NCI-H2227 treated with DMSO at 0.1 percent for 48 hours (cell line): ENCODE data around the gene NR1D1.

ENCODE experiments used
- DNase-seq: peaks from one replicate; lab custom pipeline; 2025; lab: John Stamatoyannopoulos, UW

The NR1D1 gene

DNA sequence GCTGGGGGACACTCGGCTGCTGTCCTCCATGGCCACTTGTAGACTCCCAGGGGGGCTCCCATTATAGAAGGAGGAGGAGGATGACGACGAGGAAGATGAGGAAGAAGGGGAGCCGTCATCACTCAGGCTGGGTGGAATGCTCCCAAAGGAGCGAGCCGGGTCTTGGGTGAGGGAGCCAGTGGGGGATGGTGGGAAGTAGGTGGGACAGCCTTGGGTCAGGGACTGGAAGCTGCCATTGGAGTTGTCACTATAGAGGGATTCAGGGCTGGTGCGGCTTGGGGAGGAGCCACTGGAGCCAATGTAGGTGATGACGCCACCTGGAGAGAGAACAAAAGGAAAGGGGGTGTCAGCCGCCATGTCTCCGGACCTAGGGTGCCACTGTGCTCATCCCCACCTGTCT is 3.3 kb downstream of the NR1D1 start:
- DNase-seq, result no peak

DNA sequence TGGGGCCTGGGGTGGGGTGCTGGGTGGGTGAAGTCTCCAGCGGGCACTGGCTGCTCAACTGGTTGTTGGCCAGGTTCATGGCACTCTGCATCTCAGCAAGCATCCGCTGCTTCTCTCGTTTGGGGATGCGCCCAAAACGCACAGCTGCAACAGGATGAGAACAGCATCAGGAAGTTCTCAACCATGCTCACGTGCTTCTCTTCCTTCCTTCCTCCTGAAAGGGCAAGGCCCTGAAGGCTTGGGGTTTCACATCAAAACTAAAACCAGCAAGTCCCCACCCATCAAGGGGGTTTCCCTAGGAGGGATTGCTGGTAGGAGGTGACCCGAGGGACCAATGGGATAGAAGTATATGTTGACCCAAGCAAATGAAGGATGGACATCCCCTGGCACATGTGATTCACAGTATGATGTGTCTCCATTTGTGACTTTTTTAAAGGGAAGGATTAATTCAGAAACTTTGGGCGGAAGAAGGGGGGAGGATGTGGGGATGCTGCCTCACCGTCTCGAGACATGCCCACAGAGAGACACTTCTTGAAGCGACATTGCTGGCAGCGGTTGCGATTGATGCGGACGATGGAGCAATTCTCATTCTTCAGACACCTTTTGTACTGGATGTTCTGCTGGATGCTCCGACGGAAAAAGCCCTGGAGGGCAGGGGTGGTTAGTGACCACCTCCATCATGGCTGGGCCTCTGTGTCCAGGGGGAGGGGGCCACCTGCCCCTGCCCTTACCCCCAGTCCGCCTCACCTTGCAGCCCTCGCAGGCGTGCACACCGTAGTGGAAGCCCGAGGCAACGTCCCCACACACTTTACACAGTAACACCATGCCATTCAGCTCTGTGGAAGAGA is 4.2 kb downstream of the NR1D1 start:
- DNase-seq, result no peak

DNA sequence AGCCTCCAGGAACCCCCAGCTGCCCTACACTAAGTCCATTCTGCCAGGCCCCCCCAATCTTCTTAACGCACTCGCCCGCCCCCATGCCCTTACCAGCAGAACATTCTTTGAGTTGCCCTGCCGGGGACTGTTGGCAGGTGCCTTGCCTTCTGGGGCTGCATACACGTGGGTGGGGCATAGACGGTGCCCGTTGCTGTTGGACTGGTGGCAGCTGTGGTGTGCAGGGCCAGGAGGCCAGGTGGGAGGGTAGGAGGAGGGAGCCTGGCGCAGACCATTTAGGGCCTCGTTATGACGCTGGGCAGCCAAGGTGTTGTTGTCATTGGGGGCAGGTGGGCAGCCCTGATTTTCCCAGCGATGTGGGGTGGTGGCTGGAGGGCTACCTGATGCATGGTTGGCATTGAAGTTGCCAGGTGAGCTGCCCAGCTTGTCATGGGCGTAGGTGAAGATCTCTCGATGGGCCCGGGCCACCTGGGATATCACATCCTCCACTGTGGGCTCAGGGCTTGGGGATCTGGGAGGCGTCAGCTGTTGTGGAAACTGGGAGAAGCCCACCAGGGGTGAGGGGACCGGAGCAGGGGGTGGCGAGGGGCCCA is 4.9 kb downstream of the NR1D1 start:
- no peak for DNase-seq

DNA sequence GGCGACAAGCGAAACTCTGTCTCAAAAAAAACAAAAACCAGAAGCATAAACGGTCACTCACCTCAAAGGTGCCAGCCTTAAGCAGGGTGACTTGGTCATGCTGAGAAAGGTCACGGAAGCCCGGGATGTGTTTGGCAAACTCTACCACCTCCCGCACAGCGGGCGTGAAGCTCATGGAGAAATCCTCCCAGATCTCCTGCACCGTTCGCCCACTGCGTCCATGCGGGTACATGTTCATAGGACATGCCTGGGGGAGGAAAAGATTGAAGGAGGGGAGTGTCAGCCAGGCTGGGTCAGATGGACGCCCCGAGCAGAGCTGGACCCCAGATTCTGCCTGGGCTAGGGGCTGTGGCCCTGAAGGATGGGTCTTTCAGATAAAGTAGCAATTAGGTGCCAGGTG is 5.5 kb downstream of the NR1D1 start:
- DNase-seq, result no peak

DNA sequence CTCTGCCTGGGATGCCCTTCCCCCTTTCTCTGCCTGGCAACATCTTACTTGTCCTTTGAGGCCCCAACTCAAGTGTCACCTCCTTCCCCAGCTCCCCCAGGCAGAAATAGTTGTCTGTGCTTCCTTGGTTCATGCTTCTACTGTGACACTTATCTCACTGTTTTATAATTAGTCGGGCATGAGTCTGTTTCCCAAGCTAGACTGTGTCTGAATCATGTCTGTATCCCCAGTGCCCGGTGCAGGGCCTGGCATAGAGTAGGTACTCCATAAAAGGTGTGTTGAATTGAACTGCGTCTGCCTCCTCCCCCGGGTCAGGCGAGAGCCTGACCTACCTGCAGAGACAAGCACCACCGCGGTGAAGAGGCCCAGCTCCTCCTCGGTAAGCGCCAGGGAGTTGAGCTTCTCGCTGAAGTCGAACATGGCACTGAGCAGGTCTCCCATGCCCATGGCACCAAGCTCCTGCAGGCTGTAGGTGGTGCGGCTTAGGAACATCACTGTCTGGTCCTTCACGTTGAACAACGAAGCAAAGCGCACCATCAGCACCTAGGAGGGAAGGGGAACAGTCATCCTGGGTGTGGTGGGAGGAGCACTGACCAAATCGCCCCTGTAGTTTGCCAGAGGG is 6.7 kb downstream of the NR1D1 start:
- no peak for DNase-seq

DNA sequence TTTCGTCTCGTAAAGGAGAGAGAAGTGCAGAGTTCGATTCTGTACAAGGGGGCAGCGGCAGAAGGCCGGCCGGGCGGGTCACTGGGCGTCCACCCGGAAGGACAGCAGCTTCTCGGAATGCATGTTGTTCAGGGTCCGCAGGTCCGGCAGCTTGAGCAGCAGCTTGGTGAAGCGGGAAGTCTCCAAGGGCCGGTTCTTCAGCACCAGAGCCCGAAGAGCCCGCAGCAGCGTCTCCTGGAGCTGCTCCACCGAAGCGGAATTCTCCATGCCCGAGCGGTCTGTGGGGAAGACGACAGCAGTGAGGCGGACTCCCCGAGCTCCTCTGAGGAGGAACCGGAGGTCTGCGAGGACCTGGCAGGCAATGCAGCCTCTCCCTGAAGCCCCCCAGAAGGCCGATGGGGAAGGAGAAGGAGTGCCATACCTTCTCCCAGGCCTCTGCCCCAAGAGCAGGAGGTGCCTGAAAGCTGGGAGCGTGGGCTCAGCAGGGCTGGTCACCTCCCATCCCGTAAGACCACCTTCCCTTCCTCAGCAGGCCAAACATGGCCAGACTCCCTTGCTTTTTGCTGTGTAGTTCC is 7.3 kb downstream of the NR1D1 start:
- no peak for DNase-seq

DNA sequence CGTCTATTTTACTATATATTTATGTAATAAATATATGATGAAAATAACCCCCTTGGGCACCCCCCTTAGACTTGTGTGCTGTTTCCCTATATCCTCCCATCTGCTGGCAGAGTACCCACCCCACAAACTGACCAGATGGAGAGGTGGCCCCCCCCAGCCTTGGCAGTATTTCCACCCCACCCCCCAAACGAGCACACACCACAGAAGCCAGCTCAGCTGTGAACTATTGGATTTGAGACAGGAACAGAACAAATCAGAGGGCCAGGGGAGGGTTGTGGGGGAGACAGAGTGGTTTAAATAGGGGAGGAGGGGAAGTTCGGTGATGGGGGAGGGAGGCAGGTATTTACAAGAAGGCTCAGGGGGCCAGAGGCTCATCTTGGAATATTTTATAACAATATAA is 7.8 kb downstream of the NR1D1 start:
- no peak for DNase-seq

DNA sequence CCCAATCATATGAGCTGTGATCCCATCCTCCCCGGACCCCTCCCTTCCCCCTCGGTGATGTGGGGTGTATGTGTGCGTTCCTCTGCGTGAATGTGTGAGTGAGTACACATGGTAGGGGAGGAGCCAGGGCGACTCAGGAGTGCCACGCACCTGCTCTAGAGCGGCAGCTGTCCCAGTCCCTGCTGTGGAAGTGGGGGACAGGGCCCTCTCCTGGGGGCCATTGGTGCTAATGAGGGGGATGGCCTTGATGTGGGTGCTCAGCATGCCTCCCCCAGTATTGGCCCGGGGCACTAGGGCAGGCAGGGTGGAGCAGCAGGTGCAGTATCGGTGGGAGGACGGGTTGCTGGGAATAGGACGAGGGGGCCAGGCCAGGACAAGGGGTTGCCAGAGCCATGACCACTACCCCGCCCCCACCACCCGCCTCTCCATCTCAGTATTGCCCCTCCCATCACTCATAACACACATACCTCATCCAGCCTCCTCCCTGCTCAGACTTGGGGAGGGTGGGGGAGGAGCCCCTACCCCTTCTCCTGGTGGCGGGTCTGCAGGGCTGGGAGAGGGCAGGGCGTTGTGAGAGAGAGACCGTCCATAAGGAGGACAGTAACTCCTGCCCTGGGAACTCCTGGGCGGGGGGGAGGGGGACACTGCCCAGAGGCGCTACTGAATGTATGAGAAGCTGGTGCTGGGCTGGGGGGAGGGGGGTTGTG is 8.5 kb downstream of the NR1D1 start:
- DNase-seq, result no peak

DNA sequence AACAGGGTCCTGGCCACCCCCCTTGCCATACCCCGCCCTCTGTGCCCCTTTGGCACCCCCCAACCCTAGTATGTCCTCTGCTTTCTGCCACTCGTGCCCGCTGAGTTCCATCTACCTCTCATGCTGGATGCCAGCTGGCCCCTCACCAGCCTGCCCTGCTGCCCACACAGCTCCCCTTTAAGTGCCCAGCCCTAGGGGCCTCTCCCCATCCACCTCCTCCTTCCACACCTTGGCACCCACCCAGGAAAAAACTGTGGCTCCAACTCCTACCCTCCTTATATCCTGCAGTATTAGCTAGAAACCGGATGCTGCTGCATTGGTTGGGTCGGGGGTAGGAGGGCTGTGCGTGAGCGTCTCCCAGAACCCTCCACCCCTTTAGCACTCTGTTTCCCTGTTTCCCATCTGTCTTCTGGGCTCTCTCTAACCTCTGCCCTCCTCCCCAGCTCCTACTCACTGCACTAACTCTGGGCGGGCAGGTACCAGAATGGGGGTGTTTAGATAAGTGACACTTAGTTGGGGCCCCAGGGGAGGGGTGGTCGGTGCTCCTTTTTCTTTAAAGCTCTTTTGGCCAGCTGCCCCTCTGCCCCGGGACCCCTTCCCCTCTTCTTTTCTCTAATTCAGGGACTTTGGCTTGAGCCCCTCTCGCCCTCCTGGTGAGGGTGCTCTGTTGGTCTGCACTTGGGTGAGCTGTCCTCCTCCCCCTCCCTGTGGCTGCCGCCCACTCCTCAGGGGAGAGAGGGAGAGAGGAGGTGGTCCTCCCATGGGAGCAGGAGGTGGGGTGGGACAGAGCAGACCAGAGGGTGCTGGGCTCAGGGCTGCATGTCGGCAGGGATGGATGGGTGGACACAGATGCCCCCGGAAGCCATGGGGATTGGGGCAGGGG is 9.9 kb downstream of the NR1D1 start:
- no peak for DNase-seq

DNA sequence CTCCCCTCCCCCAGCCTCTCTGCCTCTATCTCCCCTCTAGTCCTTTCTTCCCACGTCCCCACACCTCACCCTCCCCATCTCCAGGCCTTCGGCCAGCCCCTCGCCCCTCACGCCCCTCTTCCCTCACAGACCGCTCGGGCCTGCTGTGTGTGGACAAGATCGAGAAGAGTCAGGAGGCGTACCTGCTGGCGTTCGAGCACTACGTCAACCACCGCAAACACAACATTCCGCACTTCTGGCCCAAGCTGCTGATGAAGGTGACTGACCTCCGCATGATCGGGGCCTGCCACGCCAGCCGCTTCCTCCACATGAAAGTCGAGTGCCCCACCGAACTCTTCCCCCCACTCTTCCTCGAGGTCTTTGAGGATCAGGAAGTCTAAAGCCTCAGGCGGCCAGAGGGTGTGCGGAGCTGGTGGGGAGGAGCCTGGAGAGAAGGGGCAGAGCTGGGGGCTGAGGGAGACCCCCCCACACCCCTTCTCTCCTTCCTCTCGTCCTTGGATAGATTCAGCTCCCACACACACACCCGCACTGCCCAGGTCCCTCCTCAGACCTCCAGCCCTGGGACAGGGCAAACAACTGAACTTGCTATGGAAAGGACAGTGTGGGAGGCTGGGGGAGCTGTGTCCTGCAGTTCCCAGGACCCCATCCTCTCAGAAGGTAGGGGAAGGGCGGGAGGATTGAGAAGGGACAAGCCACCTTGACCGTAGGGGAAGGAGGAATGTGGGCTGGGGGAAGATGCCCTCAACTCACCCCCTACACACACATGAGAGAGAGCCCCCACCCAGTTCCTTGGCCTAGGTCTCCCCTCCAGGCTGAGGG is 11.1 kb downstream of the NR1D1 start:
- no peak for DNase-seq

DNA sequence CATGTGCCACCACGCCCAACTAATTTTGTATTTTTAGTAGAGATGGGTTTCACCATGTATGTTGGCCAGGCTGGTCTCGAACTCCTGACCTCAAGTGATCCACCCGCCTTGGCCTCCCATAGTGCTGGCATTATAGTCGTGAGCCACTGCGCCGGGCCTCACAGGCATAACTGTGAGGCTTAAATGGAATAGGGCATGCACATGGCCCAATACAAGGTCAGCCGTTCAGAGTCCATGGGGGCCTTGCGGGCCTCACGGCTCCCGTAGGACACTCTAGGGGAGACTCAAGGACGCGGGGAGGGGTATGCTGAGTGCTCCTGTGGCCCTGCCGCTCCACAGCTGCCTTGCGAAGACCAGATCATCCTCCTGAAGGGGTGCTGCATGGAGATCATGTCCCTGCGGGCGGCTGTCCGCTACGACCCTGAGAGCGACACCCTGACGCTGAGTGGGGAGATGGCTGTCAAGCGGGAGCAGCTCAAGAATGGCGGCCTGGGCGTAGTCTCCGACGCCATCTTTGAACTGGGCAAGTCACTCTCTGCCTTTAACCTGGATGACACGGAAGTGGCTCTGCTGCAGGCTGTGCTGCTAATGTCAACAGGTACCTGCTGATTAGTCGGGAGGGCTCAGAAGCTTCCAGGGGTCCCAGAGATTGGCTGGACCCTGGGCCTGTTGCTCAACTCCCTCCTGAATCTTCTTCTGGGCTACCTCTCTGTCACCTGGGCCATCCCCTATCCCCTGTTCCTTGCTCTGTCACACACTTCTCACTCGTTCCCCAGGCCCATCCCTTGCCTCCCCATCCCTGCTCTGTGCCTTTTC is 12.3 kb downstream of the NR1D1 start:
- DNase-seq, result no peak

DNA sequence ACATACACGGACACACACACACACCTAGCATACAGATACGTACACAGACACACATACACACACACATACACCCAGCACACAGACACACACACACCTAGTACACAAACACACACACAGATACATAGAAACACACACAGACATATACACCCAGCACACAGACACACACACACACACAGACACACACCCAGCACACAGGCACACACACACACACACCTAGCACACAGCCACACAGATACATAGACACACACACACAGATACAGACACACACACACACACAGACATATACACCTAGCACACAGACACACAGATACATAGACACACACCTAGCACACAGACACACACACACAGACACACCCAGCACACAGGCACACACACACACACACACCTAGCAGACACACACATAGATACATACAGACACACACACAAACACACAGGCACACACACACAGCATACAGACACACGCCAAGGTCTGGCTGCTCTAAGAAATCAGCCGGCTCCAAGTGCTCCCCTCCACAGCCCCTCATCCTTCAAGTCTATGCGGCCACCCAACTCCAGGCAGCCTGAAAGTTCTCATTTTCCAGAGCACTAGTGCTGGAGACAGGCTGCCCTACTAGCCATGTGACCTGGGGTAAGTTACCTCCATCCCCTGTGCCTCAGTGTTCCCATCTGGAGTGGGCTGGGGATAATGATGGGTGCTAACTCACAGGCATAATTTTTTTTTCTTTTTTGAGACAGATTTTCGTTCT is 13.2 kb downstream of the NR1D1 start:
- DNase-seq, result no peak

DNA sequence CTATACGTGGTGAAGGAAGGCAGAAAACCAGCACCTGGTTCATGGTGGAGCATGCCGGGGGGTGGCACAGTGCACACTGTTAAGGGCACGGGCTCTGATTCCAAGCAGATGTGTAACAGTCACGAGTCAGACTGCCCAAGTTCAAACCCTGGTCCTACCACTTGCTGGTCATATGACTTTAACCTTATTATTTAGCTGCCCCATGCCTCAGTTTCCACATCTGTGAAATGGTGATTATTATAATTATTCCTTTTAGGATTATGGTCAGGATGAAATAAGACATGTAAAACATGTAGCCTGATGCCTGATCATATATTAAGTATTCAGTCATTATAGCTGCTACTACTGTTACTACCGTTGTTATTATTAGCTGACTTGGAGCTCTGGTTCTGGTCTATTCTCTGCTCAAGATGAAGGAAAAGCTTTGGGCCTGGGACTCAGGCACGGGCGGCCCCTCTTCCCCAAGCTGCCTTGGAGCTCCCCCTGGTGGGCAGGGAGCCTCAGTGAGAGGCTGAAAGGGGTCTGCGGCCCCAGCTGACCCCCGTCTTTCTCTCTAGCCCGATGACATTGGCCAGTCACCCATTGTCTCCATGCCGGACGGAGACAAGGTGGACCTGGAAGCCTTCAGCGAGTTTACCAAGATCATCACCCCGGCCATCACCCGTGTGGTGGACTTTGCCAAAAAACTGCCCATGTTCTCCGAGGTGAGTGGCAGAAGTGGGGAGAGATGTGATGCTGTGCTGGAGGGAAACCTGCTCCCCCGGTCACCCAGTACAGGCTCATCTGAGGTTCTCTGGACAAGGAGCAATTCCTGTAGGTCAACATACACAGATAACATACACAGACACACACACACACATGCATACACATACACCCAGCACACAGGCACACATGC is 14.0 kb downstream of the NR1D1 start:
- peak; percentile 16 for DNase-seq

DNA sequence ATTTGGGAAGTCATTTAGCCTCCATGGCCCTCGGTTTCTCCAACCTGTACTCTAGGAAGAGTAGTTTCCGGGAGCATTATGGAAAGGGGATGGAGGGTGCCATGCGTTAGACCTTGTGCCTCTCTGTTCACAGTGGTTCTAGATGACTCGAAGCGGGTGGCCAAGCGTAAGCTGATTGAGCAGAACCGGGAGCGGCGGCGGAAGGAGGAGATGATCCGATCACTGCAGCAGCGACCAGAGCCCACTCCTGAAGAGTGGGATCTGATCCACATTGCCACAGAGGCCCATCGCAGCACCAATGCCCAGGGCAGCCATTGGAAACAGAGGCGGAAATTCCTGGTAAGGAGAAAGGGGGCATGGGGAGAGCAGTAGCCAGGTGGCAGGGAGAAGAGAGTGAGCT is 15.9 kb downstream of the NR1D1 start:
- no peak for DNase-seq

DNA sequence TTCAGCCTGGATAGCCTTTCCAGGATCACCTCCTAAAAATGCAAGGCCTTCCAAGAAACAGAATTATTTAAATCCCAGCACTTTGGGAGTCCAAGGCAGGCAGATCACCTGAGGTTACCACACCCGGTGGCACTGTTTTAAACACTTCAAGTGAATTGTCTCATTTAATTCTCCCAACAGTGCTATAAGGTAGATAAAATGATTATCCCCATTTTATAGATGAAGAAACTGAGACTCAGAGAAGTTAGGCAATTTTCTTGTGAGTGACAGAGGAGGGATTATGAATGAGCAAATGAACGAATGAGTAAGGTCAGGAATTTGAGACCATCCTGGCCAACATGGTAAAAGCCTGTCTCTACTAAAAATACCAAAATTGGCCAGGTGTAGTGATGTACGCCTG is 20.8 kb downstream of the NR1D1 start:
- DNase-seq, result no peak

DNA sequence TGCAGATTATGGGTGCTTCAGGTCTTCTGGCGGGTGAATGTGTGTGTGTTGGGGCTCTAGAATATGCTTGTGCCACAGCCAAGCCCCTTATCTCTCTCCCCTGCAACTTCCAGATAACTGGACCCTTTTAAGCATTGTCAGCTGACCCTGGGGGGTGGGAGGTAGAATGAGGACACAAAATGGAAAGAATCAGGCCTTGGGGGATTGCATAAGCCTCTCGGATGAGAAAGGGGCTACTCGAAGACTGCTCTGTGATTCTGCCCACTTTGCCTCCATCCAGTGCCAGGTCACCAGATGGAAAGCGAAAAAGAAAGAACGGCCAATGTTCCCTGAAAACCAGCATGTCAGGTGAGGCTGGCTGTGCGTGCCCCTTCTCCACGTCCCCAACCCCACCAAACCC is 23.8 kb downstream of the NR1D1 start:
- no peak for DNase-seq

DNA sequence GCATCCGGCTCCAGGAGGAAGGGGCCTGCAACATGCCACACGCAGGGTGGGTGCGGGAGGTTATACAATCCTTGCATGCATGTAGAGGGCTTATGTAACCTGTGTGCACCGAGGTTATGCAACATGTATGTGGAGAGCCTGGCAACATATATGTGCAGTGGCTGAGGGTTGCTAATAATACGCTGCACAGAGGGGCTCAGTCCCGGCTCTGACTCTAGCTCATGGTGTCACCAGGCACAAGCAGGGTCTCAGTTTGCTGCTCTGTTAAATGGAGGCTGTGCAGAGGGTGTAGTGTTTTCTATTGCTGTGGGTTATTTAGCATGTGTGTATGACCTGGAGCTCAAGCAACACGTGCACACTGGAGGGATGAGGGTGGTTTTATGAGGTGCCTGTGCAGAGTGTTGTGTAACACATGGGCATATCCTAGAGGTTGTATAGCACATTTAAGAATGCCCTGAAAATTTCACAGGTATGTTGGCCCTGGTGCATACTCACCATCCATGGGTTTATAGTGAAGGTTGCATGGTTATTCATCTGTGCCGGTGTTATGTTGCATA is 24.4 kb downstream of the NR1D1 start:
- no peak for DNase-seq
